HG02981 (cell line): ENCODE measurements around the gene DAND5.

Experiments
- ATAC-seq: cut with Tn5 transposase; IDR thresholded peaks from one replicate; pipeline ENCODE4 v1.9.1; 2021; ENCODE audit warnings: mild to moderate bottlenecking, moderate library complexity; ENCODE audit not compliant: unreplicated experiment

DAND5 gene

DNA sequence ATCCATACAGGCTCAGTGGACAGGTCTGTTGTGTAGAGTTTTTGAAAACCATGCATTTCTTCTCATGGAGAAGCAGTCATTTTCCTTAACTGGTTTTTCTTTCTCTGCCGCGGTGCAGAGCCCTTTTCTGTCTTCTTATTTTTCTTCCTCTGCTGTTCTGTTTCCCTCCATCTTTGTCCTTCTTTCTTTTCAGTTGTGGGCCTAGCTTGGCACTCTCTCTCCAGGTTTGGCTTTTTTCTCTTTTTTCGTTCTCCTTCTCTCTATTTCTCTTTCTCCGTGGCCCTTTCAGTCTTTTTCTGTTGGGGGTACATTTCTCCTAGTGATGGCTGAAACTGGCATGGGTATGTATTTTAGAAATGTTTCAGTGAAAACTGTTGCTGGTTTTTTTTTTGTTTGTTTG, 50.0 kb downstream of the DAND5 start:
- ATAC-seq = no peak

DNA sequence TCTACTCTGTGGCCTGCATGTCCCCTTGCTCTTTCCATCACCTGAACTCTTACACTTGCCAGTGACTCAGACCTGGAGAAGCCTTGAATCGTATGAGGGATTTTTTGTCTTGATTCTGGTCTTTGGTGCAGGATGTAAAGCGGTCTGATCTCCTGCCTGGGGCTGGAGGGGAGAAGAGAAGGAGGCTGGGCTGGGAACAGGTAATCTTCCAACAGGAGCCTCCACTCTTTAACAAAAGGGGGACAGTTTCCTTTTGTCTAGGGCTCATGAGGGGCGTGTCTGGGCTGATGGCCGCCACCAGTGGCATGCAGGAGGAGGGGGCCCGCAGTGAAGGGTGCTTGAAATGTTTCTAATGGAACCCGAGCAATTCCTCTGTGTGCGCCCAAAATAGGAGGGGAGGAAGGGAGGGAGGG, 50.6 kb downstream of the DAND5 start:
- ATAC-seq = no peak

DNA sequence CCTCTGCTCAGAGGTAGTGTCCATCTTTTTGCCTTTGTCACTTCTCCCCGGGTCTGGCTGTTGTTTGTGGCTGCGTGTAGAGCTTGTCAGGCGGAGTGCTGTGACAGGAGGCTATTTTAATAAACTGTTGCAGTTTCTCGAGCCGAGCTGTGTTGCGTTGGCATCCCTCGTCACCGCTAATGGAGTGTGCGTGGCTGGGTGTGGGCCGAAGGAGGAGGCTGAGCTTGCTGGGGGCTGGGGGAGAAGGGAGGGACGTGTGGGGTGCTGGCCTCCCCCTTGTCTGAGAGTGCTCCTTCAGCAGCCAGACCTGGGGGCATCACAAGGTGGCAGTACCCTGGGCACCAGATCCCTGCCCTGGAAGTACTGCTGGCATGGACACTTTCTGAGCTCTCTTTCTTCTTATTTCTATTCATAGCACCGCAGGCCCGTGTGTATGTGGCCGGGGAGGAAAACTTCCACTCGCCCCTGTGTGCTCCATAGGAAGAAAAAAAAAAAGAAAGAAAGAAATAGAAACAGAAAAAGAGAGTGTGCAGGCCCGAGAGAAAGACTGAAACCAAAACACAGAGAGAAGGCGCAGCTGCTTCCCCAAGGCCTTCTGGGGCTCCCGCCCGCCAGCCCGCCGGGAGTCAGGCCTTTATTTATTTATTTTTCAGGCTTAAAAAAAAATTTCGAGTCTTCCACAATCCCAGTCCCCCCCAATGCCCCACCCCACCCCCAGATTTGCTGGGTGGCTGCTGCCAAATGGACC, 52.9 kb downstream of the DAND5 start:
- ATAC-seq = no peak

DNA sequence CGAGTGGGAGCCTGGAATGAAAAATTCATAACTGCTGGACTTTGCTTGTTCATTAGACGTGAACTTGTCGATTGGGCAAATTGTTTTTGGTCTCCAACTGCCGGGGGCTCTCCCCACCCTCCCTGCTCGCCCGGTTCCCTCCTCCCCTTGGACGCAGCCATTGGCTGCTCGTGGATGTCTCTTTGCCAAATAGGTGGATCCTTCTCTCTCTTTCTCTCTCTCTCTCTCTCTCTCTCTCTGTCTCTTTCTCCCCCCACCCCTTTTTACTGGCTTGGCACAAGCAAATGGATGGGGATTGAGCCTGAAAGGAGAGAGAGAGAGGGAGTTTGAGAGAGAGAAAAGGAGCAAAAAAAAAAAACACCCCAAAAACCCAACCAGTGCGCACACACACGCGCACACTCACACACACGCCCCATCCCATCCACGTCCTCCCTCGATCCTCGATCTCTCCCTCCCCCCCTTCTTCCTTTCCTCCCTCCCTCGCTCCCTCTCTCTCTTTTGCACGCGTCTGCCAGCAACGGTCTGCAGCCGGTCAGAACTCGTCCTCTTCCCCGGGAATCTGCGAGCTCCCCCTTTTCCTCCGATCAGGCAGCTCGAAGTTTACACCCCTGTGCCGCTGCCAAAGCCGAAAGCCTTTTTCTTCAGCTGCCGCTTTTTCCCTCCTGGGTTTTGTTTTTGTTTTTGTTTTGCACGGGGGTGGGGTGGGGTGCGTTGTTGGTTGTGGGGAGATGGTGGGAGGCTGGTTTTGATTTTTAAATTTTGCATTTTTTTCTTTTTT, 53.7 kb downstream of the DAND5 start:
- no peak for ATAC-seq

DNA sequence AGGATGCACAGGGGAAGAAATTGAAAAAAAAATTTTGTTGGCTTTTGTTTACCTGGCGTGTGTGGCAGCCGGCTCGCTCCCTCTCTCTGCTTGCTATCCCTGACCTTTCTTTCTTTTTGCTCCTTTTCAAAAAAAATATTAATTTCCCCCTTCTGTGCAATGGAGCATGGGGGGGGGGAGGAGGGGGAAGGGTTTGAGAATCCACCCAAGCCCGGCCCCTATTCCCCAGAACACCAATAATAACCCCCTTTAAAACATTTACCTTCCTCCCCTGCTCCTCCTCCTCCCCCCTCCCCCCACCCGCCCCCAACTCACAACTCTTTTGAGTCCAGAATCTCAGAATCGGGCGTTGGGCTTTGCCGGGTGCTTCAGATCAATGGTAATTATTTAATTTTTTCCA, 54.3 kb downstream of the DAND5 start:
- no peak for ATAC-seq
